ENCODE measurements around the gene EDAR. TPM values are rescaled to one million over a fixed set of nuclear protein-coding genes. Genes with fewer than 3 reads are reported as not detected.

The EDAR gene
- total RNA-seq, 2 donors from 2014 or later: not detected

- Mint-ChIP-seq H3K9me3 (no peaks in the 10 kb centered on the region), H3K27ac (no peak overlapping the region), H3K27me3 (ENCODE audit: insufficient read depth) (no peaks in the 10 kb centered on the region), H3K36me3 (ENCODE audit: low read depth) (no peaks in the 10 kb centered on the region), H3K4me3 (no peak overlapping the region), H3K4me1 (peaks cover 19% of the 10 kb centered on the region)
- Histone ChIP-seq H3K4me1 (ENCODE audit: control insufficient read depth, insufficient read depth, low read length) (no peaks in the 10 kb centered on the region), H3K4me3 (ENCODE audit: low read length) (no peak overlapping the region), H3K9me3 (ENCODE audit: control insufficient read depth, low read length) (no peaks in the 10 kb centered on the region), H3K27ac (ENCODE audit: low read depth, low read length) (no peak overlapping the region), H3K27me3 (ENCODE audit: control insufficient read depth, insufficient read depth, low read length, poor library complexity, severe bottlenecking) (no peaks in the 10 kb centered on the region), H3K9ac (ENCODE audit: extremely low read depth, low read length, poor library complexity, severe bottlenecking) (no peak overlapping the region), H3K36me3 (ENCODE audit: control insufficient read depth, insufficient read depth, low read length) (no peaks in the 10 kb centered on the region)
- WGBS, 2 experiments (ENCODE audit: insufficient coverage in 1 of 2, insufficient read length in 1 of 2): 90 to 96% methylated on average over 4 to 7 of the region's 7 CpGs
- no peak for TF ChIP-seq CTCF (conservative IDR thresholded peaks at IDR 0.05)
- no peak for DNase-seq
Observed at GRCh38 chr2:108934151-108934550, 54.9 kb downstream of the EDAR start.

- H3K27ac Mint-ChIP-seq: no peak overlapping the region
- H3K9me3 Mint-ChIP-seq: no peaks in the 10 kb centered on the region
- H3K27me3 Mint-ChIP-seq (ENCODE audit: insufficient read depth): no peaks in the 10 kb centered on the region
- H3K36me3 Mint-ChIP-seq (ENCODE audit: low read depth): no peaks in the 10 kb centered on the region
- H3K4me3 ChIP-seq (ENCODE audit: low read length): no peak overlapping the region
- no peak for TF ChIP-seq CTCF (conservative IDR thresholded peaks at IDR 0.05)
- no peak for DNase-seq
- 90 to 97% methylated on average over 3 to 11 of the region's 11 CpGs for WGBS, 2 experiments (ENCODE audit: insufficient coverage in 1 of 2, insufficient read length in 1 of 2)
- H3K27ac ChIP-seq (ENCODE audit: low read depth, low read length): no peak overlapping the region
- no peaks in the 10 kb centered on the region for H3K4me1 ChIP-seq (ENCODE audit: control insufficient read depth, insufficient read depth, low read length)
- no peaks in the 10 kb centered on the region for H3K36me3 ChIP-seq (ENCODE audit: control insufficient read depth, insufficient read depth, low read length)
- no peak overlapping the region for H3K9ac ChIP-seq (ENCODE audit: extremely low read depth, low read length, poor library complexity, severe bottlenecking)
- no peaks in the 10 kb centered on the region for H3K9me3 ChIP-seq (ENCODE audit: control insufficient read depth, low read length)
- H3K27me3 ChIP-seq (ENCODE audit: control insufficient read depth, insufficient read depth, low read length, poor library complexity, severe bottlenecking): no peaks in the 10 kb centered on the region
- peaks cover 19% of the 10 kb centered on the region for H3K4me1 Mint-ChIP-seq
- H3K4me3 Mint-ChIP-seq: no peak overlapping the region
Observed at GRCh38 chr2:108933691-108934117, 55.3 kb downstream of the EDAR start.

GRCh38 chr2:108932736-108933332 lies 56.2 kb downstream of the EDAR start:
- peaks cover 19% of the 10 kb centered on the region for H3K4me1 Mint-ChIP-seq

More at GRCh38 chr2:108932736-108933332, 56.2 kb downstream of the EDAR start:
- Histone ChIP-seq H3K27me3 (ENCODE audit: control insufficient read depth, insufficient read depth, low read length, poor library complexity, severe bottlenecking) (no peaks in the 10 kb centered on the region), H3K9me3 (ENCODE audit: control insufficient read depth, low read length) (no peaks in the 10 kb centered on the region), H3K4me3 (ENCODE audit: low read length) (no peak overlapping the region), H3K27ac (ENCODE audit: low read depth, low read length) (peak overlapping the region; percentile 33), H3K4me1 (ENCODE audit: control insufficient read depth, insufficient read depth, low read length) (no peaks in the 10 kb centered on the region), H3K36me3 (ENCODE audit: control insufficient read depth, insufficient read depth, low read length) (no peaks in the 10 kb centered on the region), H3K9ac (ENCODE audit: extremely low read depth, low read length, poor library complexity, severe bottlenecking) (no peak overlapping the region)
- Mint-ChIP-seq H3K9me3 (no peaks in the 10 kb centered on the region), H3K27ac (no peak overlapping the region), H3K36me3 (ENCODE audit: low read depth) (no peaks in the 10 kb centered on the region), H3K4me3 (no peak overlapping the region), H3K27me3 (ENCODE audit: insufficient read depth) (peaks cover 2% of the 10 kb centered on the region)
- TF ChIP-seq CTCF (conservative IDR thresholded peaks at IDR 0.05): no peak
- WGBS, 2 experiments (ENCODE audit: insufficient coverage in 1 of 2, insufficient read length in 1 of 2): 86 to 87% methylated on average over 5 to 10 of the region's 10 CpGs
- no peak for DNase-seq
